Glutamatergic neuron (in vitro differentiated cells): ENCODE measurements around the gene TTC9B. TPM values are rescaled to one million over a fixed set of nuclear protein-coding genes. Genes with fewer than 3 reads are reported as not detected.

ENCODE experiments used
- DNase-seq: peaks from one replicate; pipeline ENCODE4 v3.0.0; 2022
- H3K27ac Mint-ChIP-seq: one replicate; pipeline ENCODE4 v1.8.0; 2020; ENCODE audit warnings: mild to moderate bottlenecking, mixed read lengths, inconsistent platforms; ENCODE audit not compliant: unreplicated experiment
- H3K27me3 Mint-ChIP-seq: one replicate; pipeline ENCODE4 v1.8.0; 2020; ENCODE audit warnings: mild to moderate bottlenecking, moderate library complexity, mixed read lengths, inconsistent platforms; ENCODE audit not compliant: unreplicated experiment
- H3K36me3 Mint-ChIP-seq: one replicate; pipeline ENCODE4 v1.8.0; 2020; ENCODE audit warnings: mild to moderate bottlenecking, mixed read lengths, inconsistent platforms; ENCODE audit not compliant: unreplicated experiment
- H3K4me1 Mint-ChIP-seq: one replicate; pipeline ENCODE4 v1.8.0; 2020; ENCODE audit warnings: mild to moderate bottlenecking, low read depth, mixed read lengths, inconsistent platforms; ENCODE audit not compliant: unreplicated experiment
- H3K4me3 Mint-ChIP-seq: one replicate; pipeline ENCODE4 v1.8.0; 2020; ENCODE audit warnings: mild to moderate bottlenecking, mixed read lengths, inconsistent platforms; ENCODE audit not compliant: unreplicated experiment
- H3K9me3 Mint-ChIP-seq: one replicate; pipeline ENCODE4 v1.8.0; 2020; ENCODE audit warnings: mild to moderate bottlenecking, moderate library complexity, mixed read lengths, inconsistent platforms; ENCODE audit not compliant: unreplicated experiment
- total RNA-seq: library from RNA; stranded (reverse); fragmentation: NEBNext Ultra II Directional; extraction: Animal tissue kit (Norgen Biotek cat#: 25700); gene quantifications from one replicate; pipeline ENCODE4 v1.2.1, GENCODE V29; 2021; ENCODE audit not compliant: unreplicated experiment
- TF ChIP-seq, protein P1 (sequence below): fragments of 200-600 bp; sonication (generic); IDR thresholded peaks from one replicate; pipeline ENCODE4 v1.5.0; 2021; ENCODE audit not compliant: partially characterized antibody, unreplicated experiment

TTC9B gene
- total RNA-seq, 1 donor from 2014 or later, result 19.5 TPM

DNA sequence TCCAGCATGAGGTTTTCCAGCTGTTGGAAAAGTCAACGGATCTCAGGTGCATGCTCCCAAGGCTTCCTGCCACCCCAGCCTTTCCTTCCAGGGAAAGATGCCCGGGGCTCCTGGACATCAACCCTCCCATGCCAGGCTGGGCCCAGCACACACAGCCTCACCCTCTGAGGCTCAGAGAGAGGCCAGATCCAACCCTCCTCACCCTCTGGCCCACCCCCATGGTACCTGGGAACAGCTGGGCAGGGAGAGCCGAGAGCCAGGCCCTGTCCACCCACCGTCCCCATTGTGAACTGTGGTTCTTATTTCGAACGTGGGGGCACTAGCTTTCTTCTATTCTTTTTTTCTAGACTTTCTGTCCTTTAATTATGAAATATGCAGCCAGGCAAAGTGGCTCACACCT is 18.2 kb upstream of the TTC9B start:
- H3K27me3 Mint-ChIP-seq, result peaks cover 6% of the 10 kb centered on the region
- no peak overlapping the region for H3K4me3 Mint-ChIP-seq
- H3K36me3 Mint-ChIP-seq, result no peaks in the 10 kb centered on the region

DNA sequence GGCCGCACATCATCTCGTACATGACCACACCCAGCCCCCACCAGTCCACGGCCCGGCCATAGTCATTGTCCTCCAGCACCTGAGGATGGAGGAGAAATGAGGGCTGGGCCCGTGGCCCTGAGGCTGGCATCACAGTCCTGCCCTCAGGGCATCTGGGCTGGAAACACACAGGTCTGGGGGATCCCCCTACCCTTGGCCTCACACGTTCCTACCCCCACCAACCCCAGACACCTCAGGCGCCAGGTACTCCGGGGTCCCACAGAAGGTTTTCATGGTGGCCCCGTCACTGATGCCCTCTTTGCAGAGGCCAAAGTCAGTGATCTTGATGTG is 17.8 kb upstream of the TTC9B start:
- TF ChIP-seq, protein P1, sequence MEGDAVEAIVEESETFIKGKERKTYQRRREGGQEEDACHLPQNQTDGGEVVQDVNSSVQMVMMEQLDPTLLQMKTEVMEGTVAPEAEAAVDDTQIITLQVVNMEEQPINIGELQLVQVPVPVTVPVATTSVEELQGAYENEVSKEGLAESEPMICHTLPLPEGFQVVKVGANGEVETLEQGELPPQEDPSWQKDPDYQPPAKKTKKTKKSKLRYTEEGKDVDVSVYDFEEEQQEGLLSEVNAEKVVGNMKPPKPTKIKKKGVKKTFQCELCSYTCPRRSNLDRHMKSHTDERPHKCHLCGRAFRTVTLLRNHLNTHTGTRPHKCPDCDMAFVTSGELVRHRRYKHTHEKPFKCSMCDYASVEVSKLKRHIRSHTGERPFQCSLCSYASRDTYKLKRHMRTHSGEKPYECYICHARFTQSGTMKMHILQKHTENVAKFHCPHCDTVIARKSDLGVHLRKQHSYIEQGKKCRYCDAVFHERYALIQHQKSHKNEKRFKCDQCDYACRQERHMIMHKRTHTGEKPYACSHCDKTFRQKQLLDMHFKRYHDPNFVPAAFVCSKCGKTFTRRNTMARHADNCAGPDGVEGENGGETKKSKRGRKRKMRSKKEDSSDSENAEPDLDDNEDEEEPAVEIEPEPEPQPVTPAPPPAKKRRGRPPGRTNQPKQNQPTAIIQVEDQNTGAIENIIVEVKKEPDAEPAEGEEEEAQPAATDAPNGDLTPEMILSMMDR, result no peak
- H3K4me3 Mint-ChIP-seq, result no peak overlapping the region
- peaks cover 6% of the 10 kb centered on the region for H3K27me3 Mint-ChIP-seq
- H3K27ac Mint-ChIP-seq, result no peak overlapping the region
- no peak for DNase-seq
- no peaks in the 10 kb centered on the region for H3K9me3 Mint-ChIP-seq
- no peaks in the 10 kb centered on the region for H3K36me3 Mint-ChIP-seq
- H3K4me1 Mint-ChIP-seq, result peaks cover 4% of the 10 kb centered on the region

More for the DNA sequence above, 18.2 kb upstream of the TTC9B start:
- no peak overlapping the region for H3K27ac Mint-ChIP-seq
- peaks cover 2% of the 10 kb centered on the region for H3K9me3 Mint-ChIP-seq
- no peak for DNase-seq
- TF ChIP-seq, protein P1, result no peak
- H3K4me1 Mint-ChIP-seq, result peaks cover 2% of the 10 kb centered on the region

DNA sequence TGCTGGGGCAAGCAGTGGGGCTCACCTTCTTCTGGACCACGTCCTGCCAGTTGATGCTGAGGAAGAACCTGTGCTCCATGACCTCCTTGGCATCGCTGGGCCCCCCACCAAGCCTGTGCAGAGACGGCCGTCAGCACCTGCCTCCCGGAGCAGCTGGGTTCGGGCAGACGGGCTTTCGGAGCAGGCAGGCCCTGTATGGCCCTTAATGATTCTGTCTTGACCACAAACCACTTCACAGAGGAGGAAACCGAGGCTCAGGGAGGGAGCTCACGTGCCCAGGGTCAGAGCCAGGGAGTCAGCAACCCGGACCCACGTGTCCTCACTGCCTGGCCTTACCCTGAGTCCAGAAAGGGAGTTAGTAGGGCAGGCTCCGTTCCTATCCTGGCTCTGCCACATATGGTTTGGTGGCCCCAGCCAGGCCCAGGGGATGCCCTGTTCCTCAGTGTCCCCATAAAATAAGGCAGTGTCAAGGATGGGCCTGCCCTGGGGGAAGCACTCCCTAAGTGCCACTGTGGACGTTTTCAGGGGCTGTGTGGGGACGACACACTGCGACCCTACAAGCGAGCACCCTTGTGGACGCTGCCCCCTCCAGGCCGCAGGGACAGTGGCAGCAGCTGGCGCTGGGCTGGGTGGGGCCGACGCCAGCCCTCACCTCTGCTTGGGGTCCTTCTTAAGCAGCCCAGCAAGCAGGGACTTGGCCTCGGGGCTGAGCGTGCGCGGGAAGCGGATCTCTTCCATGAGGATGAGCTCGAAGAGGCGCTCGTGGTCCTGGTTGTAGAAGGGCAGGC is 17.2 kb upstream of the TTC9B start:
- Mint-ChIP-seq H3K27me3 (peaks cover 6% of the 10 kb centered on the region), H3K9me3 (no peaks in the 10 kb centered on the region), H3K36me3 (no peaks in the 10 kb centered on the region), H3K4me3 (no peak overlapping the region), H3K4me1 (peaks cover 5% of the 10 kb centered on the region), H3K27ac (no peak overlapping the region)
- DNase-seq, result no peak
- TF ChIP-seq, protein P1, result no peak

DNA sequence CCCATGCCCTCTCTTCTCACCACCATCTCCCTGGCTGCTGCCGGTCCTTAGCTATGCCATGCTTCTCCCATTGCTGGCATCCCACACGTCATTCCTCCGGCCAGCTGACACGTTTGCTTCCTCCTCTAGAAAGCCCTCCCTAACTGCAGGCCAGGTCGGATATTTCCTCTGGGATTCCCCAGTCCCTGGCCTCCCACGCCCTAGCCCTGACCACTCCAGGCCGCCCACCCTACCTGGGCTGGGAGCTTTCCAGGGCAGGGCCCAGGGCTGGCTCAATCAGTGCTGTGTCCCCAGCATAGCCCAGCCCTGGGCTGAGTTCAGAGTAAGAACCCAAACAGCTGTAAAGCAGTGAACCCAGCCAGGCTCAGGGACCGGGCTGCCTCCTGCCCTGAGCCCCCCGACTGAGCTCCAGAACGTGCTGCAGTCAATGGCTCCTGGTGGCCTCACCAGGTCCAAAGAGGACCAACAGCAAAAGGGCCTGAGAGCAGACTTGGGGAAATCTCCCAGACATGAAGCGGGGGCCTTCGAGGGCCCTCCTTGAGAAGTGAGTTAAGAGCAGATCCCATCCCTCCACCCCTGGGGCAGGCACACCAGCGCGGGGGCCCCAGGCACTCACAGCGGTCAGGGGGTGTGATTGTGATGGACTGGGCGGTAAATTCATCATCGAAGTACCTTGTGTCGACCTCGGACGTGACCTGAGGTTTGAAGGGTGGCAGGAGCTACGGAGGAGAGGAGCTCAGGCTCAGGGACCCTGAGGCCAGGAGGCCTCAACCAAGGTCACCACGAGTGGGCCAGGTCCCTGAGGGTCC is 16.4 kb upstream of the TTC9B start:
- peaks cover 5% of the 10 kb centered on the region for H3K4me1 Mint-ChIP-seq
- no peaks in the 10 kb centered on the region for H3K36me3 Mint-ChIP-seq
- no peak overlapping the region for H3K27ac Mint-ChIP-seq
- no peaks in the 10 kb centered on the region for H3K9me3 Mint-ChIP-seq
- H3K4me3 Mint-ChIP-seq, result no peak overlapping the region
- peaks cover 6% of the 10 kb centered on the region for H3K27me3 Mint-ChIP-seq
- no peak for DNase-seq
- TF ChIP-seq, protein P1, result no peak
